HG03139 (cell line): Measurements from ENCODE around the gene MAGI2.
"Not testable (repeated sequence)": the region's sequence is repeated elsewhere in the genome, so short reads cannot be mapped to it uniquely, and the experiment has no call there.

ENCODE experiments used
- ATAC-seq: cut with Tn5 transposase; IDR thresholded peaks from one replicate; pipeline ENCODE4 v1.9.1; 2021; ENCODE audit not compliant: unreplicated experiment

Gene MAGI2

DNA sequence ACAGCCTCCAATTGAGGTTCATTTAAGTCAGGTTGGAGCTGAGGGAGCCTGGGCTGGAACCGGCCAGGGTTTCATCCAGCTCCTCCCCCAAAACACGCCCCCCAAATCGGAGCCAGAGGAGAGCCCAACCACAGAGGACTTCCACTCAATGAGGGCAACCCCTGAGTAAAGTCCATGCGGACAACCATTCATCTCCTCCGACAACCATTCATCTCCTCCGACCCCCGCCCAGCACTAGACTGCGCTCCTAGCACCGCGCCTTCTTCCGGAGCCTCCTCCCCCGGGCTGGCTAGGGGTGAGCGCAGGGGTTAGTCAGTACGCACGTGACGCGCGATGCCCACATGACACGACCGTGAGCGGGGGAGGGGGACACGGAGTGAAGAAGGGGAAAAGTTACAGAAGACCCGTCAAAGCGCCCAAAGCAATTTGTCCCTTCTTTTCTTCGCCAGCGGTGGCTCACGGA lies 1.4 kb downstream of the MAGI2 start:
- no peak for ATAC-seq

DNA sequence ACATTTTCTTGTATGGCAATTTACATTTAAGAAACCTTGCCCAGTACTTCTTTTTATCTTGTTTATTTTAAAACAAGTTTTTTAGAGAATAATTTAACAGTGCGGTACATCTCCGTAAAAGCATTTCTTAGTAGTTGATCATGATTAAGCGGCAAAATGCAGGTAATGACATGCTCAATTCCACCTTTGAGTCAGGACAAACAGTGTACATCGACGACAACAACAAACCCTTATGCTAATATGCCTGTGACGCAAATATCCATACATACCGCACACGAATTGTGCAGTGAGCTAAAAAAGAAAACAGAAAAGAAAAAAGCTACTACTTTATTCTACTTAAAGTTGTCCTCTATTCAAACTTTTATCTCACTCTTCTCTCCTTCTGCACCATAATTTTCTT lies 1.9 kb downstream of the MAGI2 start:
- ATAC-seq = no peak

DNA sequence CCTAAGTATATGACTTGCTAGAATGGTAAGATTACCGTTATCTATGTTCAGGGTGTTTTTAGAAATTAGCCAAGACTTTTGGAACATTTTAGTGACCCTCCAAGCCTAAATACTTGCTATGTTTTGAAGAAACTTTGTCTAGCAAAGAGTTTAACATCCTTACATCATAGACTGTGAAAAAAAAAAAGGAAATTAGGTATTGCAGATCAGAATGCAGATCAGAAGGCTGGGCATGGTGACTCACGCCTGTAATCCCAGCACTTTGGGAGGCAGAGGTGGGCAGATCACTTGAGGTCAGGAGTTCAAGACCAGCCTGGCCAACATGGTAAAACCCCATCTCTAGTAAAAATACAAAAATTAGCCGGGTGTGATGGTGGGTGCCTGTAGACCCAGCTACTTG lies 10.7 kb downstream of the MAGI2 start:
- ATAC-seq = not testable (repeated sequence)

DNA sequence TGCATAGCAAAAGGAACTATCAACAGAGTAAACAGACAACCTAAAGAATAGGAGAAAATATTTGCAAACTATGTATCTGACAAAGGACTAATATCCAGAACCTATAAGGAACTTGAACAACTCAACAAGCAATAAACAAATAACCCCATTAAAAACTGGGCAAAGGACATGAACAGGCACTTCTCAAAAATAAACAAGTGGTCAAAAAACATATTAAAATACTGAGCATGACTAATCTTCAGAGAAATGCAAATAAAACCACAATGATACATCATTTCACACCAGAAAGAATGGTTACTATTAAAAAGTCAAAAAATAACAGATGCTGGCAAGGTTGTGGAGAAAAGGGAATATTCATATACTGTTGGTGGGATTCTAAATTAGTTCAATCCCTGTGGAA lies 17.1 kb downstream of the MAGI2 start:
- no peak for ATAC-seq

DNA sequence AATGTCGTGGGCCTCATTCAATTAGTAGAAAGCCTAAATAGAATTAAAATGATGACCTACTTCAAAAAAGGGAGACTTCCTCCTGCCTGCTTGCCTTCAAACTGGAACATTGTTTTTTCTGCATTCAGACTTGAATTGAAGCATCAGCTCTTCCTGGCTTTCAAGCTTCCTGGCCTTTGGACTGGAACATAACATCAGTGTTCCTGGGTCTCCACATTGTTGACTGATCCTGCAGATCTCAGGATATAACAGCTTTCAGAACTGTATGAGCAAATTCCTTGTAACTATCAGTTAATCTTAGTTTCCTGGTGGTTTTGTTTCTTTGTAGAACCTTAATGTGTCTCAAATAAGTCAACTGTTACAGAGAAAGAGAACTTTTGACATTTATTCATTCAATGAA lies 18.6 kb downstream of the MAGI2 start:
- ATAC-seq = no peak

DNA sequence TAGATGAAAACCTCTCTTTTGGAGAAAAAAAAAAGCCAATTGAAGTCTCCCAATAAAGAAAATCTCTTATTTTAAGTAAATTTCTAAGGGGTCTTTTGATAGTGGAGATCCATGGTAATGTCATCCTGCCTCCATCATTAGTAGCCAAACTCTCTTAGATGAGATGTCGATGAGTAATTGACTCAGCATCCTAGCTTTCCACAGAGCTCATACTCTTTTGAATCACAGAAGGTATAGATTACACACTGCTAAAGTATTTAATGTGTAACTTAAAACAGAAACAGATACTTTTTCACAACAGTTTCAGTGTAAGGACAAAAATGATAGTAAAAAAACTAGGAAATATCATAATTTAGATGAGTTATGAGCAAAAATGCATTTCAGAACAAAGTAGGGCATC lies 19.4 kb downstream of the MAGI2 start:
- ATAC-seq = no peak

DNA sequence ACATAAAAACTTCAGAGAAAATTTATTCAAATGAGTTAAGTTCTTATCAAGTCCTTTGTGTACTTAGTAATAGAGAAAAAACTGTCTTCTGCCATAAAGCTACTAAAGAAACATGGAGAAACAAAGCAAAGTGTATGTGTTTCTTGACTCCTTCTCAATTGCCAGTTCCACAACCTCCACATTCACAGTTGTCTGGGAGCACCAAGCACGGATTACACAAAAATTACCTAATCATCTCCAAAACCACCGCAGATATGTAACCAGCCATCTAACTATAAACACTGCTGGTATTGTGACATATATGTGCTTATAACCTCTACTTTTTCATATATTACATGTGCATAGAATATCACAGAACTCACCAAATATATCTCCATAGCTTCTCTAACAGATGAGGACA lies 23.1 kb downstream of the MAGI2 start:
- ATAC-seq = no peak

DNA sequence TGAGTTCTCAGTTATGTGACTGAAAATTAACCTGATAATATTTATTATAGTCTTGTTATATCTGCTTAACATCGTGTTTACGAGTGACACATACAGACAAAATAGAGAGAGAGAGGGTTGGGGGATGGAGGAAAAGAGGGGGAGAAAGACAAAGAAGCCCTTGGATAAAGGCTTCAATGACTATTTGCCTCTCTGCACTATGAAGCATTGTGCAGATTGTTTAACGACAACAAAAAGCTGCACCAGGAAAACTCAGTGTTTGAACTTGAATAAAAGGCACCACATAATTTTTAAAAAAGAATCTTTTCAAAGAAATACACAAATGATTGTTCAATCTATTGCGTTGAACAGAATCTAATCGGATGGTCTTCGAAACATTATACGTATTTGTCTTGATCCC lies 27.8 kb downstream of the MAGI2 start:
- ATAC-seq = no peak

DNA sequence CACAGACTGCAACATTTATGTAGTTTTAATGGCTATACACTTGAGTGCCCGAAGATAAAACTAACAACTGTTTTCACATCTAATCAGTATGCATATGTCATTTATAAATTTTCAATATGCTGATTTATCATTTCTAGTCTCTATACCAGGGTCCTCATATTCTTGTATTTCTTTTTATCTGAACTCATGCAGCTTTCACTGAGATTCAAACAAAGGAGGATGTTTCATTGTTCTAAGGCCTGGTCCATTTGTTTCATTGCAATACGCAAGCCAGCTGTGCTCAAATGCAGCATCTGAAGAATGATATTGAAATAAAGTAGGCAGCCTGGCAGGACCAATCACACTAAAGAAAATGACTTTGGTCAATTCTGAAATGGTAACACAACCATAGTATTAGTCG lies 31.7 kb downstream of the MAGI2 start:
- ATAC-seq = no peak

DNA sequence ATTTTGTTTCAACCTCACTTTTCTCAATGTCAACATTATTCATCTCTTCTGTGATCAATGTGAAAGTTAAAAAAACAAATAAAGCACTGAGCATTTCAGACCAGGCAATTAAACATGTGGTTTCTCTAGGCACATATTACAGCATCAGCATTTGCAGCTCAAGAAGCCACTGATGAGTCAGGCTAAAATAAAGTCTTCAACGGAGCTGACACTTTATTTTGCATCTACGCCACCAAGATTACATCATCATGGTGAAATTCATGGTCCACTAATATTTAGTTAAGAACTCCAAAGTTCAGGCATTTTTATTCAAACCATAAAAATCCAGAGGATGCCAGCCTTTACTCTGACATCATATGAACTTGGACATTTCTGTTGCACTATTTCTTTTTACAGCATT lies 33.0 kb downstream of the MAGI2 start:
- ATAC-seq = no peak

DNA sequence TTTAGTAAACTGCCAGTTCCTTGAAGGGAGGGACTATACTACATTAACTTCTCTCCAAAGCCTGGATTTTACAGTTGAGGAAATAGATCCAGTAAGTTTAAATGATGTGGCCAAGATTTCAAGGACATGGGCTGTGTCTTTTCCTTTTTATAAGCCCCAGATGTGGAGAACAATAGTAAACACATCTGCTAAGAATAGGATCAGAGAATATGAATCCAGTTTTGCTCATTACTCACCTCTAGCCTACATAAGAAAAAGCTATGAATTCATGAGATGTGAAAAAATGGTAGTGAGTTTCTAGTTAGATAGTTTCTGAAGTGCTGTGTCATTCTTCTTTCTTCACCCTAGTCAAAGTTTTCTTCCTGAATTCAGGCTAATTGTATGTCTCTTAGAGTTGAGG lies 38.6 kb downstream of the MAGI2 start:
- no peak for ATAC-seq

DNA sequence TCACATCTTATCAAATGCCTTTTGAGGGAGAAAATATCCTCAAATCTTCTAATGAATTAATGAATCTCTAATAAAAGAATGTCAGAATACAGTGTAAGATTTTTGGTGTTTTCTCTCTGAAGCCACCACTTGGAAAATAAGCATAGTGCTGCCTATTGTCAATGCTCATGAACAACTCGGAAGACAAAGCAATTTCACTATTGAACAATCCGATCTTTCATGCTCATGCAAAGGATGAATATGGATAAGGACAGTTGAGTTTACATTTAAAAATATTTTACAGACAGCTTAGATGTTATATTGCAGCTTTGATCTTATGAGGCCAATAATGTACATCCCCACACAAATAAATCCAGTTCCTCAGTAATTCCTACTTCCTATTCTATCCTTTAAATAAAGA lies 40.6 kb downstream of the MAGI2 start:
- ATAC-seq = no peak

DNA sequence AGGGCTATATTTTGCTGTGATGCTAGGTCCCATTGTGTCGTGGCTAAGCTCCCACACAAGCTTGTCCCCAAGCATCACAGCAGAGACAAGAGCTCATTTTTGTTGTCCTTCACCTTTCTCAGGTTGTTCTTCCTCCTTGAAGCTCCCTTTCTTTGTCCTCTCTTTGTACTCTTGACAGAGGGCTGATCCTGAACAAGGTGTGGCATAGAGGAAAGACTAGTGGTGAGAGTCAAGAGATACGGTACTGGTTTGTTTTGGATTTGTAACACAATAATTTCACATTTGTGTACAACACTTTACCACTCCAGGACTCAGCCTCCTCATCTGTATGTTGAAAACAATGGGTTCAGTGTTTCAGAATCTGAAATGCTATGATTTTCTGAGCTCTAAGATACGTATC lies 41.0 kb downstream of the MAGI2 start:
- no peak for ATAC-seq

DNA sequence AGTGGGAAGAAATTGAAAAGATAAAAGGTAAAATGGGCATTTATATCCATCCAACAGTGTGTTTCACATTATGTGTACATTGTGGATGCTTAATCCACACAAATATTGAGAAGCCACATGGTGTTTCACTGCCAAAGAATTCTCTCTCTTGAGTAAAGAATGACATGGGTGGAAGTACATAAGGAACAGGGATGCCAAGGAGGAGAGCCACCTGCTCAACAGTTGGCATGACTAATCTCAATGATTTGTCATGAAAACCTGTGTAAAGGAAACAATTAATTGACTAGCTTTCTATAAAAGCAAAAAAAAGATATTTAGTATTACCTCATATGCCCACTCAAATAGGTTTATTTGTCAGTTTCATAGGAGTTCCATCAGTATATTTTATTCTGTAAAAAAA lies 43.1 kb downstream of the MAGI2 start:
- ATAC-seq = no peak

DNA sequence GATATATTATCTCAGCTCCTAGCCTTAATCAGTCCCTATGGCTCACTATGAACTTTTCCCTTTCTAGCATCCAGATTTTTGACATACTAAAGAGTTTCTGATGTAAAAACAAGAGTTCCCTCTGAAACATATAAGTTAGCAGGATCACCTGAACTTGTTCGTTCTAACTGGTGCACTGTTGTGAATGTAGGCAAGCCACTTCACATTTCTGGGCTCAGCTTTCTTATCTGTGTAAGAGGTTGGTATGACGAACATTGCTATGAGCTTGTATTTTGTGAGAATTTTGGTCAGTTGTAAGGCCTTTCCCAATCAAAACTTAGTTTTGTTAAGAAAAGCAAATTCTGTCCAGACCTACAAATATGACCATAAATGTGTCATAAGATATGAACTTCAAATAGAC lies 46.1 kb downstream of the MAGI2 start:
- ATAC-seq = no peak

DNA sequence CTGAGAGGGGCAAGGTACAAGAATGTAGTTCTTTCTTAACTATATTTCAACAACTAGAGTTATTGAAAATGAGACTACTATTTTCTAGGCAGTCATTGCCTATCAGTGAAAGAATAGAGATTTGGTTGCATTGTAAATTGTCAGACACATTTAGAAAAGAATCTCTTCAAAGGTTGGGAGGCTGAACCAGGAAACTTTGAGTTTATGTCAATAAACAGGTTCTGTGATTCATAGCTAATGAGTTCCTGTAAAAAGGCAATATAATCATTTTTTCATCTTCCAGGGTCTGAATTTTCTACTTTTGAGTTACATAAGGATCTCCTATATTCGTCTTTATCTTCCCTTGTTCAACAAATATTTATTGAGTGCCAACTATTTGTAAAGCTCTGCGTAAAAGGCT lies 47.1 kb downstream of the MAGI2 start:
- ATAC-seq = no peak

DNA sequence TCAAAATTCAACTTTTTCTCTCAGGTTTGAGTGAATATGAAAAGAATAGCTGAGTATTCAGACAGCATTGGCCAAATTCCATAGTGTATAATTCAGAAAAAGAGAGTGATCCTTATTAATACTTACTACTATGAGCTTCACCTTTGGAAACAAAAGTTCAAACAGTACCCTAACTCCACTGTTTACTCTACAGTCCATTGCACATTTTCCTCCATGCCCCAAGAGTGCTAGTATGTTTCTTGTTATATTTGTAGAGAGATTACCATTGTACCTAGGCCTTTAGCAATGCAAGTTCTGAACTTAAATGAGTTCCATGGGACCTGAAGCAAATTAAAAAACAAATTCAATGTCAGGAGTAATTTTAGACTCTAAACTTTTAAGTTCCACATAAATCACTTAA lies 48.1 kb downstream of the MAGI2 start:
- ATAC-seq = no peak

DNA sequence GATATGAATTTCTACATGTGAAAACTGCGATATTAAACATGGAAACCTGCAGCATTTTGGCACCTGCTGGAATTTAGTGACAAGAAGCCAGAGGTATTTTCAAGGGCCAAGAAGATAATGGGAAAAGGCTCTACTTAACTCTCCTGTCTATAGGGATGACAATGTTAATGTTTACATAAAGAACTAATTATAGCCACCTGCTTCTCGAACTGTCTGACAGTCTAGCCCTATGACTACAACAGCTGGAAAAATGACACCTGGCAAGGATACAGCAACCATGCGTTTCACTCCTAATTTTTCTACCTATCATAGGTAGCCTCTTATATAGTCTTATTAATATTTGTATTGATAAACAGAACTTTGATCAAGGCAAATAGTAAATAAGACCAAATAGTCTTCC lies 49.6 kb downstream of the MAGI2 start:
- ATAC-seq = no peak

DNA sequence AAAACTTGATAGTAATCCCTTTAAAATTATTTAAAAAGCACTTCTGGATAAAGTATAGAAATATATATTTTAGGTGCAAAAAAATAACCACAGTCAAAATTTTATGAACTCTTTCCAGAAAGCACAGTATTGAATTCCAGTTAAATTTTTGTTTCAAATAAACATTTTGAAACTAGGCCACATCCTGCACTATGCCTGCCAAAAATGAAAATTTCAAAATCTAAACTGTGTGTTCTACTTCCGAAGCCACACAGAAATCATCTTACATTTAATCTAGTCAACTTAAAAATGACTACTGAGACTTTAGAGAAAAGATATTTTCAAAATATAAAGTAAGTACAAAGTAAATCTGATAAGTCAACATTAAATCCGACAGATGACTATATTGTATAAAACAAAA lies 50.0 kb downstream of the MAGI2 start:
- no peak for ATAC-seq

DNA sequence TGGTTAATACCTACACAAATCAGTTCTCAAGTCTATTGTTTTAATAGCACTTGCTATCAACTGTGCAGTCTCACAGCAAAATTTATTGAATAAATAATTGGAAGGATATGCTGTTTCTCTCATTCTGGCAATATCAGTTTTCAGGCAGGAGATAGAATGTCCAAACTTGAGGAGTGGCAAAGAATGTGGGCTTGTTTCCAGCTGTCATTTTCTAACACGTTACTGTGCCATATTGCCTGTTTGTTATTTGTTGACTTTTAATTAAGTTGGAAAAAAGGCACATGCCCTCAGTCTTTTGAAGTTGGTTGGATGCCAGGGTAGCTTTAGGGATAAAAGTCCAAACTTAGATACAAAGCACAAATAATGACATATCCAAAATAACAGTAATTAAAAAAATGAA lies 52.2 kb downstream of the MAGI2 start:
- ATAC-seq = no peak

DNA sequence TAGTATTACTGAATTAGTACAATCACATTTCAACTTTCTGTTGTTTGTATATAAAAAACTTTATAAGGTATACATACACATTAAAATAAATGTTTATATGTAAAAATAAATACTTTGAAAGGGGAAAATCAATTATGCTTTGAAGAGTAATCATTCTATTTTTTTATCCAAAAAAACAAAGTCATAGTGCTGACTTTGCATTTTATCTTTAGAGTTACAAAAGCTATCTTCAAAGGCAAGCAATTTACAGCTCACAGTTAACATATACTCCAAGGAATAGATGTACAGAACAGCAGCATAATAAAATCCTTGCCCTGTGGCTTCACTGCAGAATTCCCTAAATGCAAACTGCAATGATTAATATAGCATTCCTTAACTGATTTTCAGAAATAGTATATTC lies 53.2 kb downstream of the MAGI2 start:
- no peak for ATAC-seq

DNA sequence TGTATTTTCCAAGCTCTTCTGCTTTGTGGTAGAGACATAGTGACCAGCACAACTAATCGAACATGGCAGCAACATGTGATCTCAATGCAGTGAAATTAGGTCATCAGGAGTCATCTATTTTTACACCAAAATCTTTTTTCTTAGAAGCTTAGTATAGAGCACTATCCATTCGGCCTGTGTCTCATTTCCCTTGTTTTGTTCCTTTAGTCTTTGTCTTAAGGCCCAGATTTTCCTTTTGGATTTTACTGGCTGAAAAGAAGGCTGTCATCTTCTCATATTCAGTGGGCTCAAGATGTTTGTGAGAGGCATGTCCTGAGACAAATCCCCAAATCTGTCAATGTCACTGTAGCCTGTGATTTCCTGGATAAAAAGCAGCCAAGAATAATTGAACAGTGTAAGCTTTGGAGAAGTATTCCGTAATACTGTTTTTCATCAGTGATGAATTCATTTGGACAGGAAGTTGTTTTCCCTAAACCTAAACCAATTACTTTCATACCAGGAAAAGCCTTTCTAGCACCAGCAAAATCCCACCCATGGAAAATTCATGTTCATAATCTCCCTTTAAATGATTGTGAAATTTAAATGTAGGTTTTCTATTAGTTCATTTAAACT lies 55.2 kb downstream of the MAGI2 start:
- ATAC-seq = no peak

DNA sequence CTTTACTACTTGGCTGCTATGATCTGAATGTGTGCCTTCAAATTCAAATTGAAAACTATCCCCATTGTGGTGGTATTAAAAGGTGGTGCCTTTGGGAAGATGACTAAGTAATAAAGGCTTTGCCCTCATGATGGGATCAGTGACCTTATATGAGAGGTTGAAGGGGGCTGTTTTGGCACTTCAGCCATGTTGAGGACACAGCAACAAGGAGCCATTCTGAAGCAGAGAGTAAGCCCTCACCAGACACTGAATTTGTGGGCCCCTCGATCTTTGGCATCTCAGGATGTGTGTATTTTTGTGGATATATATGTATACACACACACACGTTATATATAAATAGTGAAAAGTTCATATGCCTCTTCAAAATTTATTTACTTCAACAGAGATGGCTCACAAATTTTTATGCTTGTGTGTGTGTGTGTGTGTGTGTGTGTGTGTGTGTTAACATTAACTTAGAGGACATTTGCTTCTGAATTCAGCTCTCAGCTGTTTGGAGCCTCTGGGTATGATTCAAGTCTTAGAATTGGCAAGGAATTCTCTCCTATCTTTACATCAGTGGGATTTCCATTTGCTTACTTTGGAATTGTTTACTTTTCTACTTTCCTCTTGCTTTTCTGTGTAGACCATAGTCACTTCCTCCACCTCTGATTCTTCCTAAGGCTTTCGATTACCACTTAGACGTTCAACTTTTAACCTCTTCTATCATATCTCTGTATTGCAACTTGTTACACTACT lies 66.6 kb downstream of the MAGI2 start:
- no peak for ATAC-seq
